HUDEP-2 (cell line): ENCODE data around the gene ATXN1L.
"Not testable (repeated sequence)": the region's sequence is repeated elsewhere in the genome, so short reads cannot be mapped to it uniquely, and the experiment has no call there.

Source experiments
- DNase-seq, 76 experiments: peaks; one replicate each; lab custom pipeline; 2025; ENCODE audit not compliant: unreplicated experiment in 76 of 76; lab: John Stamatoyannopoulos, UW

Gene ATXN1L

GRCh38 chr16:71852158-71852557 lies 6.4 kb downstream of the ATXN1L start:
- no peak for DNase-seq

- no peak for DNase-seq
Observed at GRCh38 chr16:71852561-71852960, 6.8 kb downstream of the ATXN1L start.

- no peak for DNase-seq
Observed at GRCh38 chr16:71853413-71853812, 7.6 kb downstream of the ATXN1L start.

- no peak for DNase-seq
Observed at GRCh38 chr16:71854369-71854948, 8.7 kb downstream of the ATXN1L start.

GRCh38 chr16:71855937-71856662 lies 10.3 kb downstream of the ATXN1L start:
- no peak for DNase-seq

- DNase-seq = no peak
Observed at GRCh38 chr16:71859762-71860521, 14.2 kb downstream of the ATXN1L start.

- DNase-seq = no peak
Observed at GRCh38 chr16:71863995-71864394, 18.2 kb downstream of the ATXN1L start.

- no peak for DNase-seq
Observed at GRCh38 chr16:71865173-71865863, 19.5 kb downstream of the ATXN1L start.

- DNase-seq = not testable (repeated sequence)
Observed at GRCh38 chr16:71867175-71867574, 21.4 kb downstream of the ATXN1L start.

GRCh38 chr16:71867939-71868338 lies 22.2 kb downstream of the ATXN1L start:
- no peak for DNase-seq

- DNase-seq = no peak
Observed at GRCh38 chr16:71869089-71869488, 23.3 kb downstream of the ATXN1L start.

- no peak for DNase-seq
Observed at GRCh38 chr16:71870818-71871217, 25.0 kb downstream of the ATXN1L start.

GRCh38 chr16:71873199-71873598 lies 27.4 kb downstream of the ATXN1L start:
- DNase-seq = no peak

- no peak for DNase-seq
Observed at GRCh38 chr16:71878911-71879310, 33.1 kb downstream of the ATXN1L start.

GRCh38 chr16:71880176-71880575 lies 34.4 kb downstream of the ATXN1L start:
- DNase-seq = no peak

GRCh38 chr16:71882505-71883167 lies 36.9 kb downstream of the ATXN1L start:
- peak in 62 of 76 experiments; percentile 8 to 80 (median 51) for DNase-seq

GRCh38 chr16:71883168-71883848 lies 37.5 kb downstream of the ATXN1L start:
- DNase-seq = peak in 7 of 76 experiments; percentile 6 to 35 (median 17)

GRCh38 chr16:71883849-71884638 lies 38.3 kb downstream of the ATXN1L start, which contains the start of gene ZNF821:
Gene ZNF821, minus strand, starts transcription at chr16:71884182. Its CDS starts 4,236 bp downstream, at chr16:71879946.
- DNase-seq = peak in 51 of 76 experiments; percentile 7 to 62 (median 38)

- no peak for DNase-seq
Observed at GRCh38 chr16:71885261-71885650, 39.5 kb downstream of the ATXN1L start.
